Prostate gland (tissue), 2 donors: ENCODE measurements around the gene CDK19. TPM values are rescaled to one million over a fixed set of nuclear protein-coding genes. Genes with fewer than 3 reads are reported as not detected.

ENCODE experiments used
- DNase-seq: peaks from one replicate; pipeline ENCODE4 v3.0.0-alpha.2; 2019; ENCODE audit warnings: low spot score
- H3K27ac ChIP-seq, 2 donors: fragments of 200-600 bp; sonication (generic); 2 replicates each; pipeline ENCODE4 v1.5.1; 2017 to 2019
- H3K27me3 ChIP-seq: fragments of 200-600 bp; sonication (generic); replicated peaks from 2 replicates; pipeline ENCODE4 v1.5.1; 2019; ENCODE audit not compliant: insufficient read depth
- H3K36me3 ChIP-seq, 2 donors: fragments of 200-600 bp; sonication (generic); 1 replicate in 1 of 2; 2 replicates in 1 of 2; pipeline versions ENCODE4 v1.5.1 to v1.8.1; 2017 to 2019
- H3K4me1 ChIP-seq: fragments of 200-600 bp; sonication (generic); replicated peaks from 2 replicates; pipeline ENCODE4 v1.5.1; 2019
- H3K4me3 ChIP-seq, 2 donors: fragments of 200-600 bp; sonication (generic); 2 replicates each; pipeline ENCODE4 v1.5.1; 2017 to 2019
- H3K9me3 ChIP-seq: fragments of 200-600 bp; sonication (generic); 2 replicates; pipeline ENCODE4 v1.5.1; 2017
- POLR2A ChIP-seq: fragments of 450-650 bp; IDR thresholded peaks from one replicate; pipeline ENCODE4 v1.6.1; 2016; ENCODE audit warnings: antibody characterized with exemption, mild to moderate bottlenecking
- POLR2AphosphoS5 ChIP-seq: sonication (generic); formaldehyde crosslinking; IDR thresholded peaks from one replicate; pipeline ENCODE4 v1.6.1; 2017; ENCODE audit warnings: antibody characterized with exemption
- WGBS: methylation state at CpG from one replicate; pipeline ENCODE4 v1.1.5; 2018; 5-methylcytosine and 5-hydroxymethylcytosine counted together
- intact Hi-C: fragments of 100-400 bp; cut with DNase I; formaldehyde crosslinking; loops from one replicate; pipeline ENCODE4 v1.14.2; 2022
- small RNA-seq, 2 donors: library from RNA; depleted of rRNA; stranded (forward); fragments of <200 nt; gene quantifications; one replicate each; pipeline ENCODE3, GENCODE V24; 2016
- total RNA-seq, 2 donors: library from RNA; depleted of rRNA; stranded (reverse); fragments of >200 nt; gene quantifications; one replicate each; pipeline ENCODE4 v1.1.0, GENCODE V29; 2016
- TF ChIP-seq, protein P1 (sequence below), 4 experiments: fragments of 200-600 bp in 2 of 4; fragments of 450-650 bp in 2 of 4; sonication (generic) in 2 of 4; IDR thresholded peaks; 1 replicate in 3 of 4; 2 replicates in 1 of 4; pipeline ENCODE4 v1.5.1; 2016 to 2019; ENCODE audit warnings: antibody characterized with exemption in 4 of 4, mild to moderate bottlenecking in 2 of 4, moderate library complexity in 2 of 4

Gene CDK19
- total RNA-seq, 2 donors from 2014 or later = 41.4 to 70.2 TPM

DNA sequence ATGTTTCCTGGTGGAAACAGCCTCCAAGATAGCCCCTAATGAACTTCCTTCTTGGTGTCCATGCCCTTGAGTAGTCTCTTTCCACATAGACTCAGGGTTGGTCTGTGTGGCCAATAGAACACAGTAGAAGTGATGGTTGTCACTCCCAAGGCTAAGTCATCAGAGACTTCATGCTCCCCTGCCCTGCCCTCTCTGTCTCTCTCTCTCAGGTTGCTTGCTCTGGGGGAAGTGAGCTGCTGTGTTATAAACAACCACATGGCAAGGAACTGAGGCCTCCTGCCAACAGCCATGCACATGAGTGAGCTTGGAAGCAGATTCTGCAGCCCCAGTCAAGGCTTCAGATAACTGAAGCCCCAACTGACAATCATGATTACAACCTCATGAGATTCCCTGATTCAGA, 253.6 kb downstream of the CDK19 start:
- no peaks in the 10 kb centered on the region for H3K27me3 ChIP-seq
- H3K36me3 ChIP-seq = no peaks in the 10 kb centered on the region
- intact Hi-C loops = no loop called here
- no peak overlapping the region for H3K27ac ChIP-seq
- H3K9me3 ChIP-seq = no peaks in the 10 kb centered on the region
- TF ChIP-seq POLR2A = no peak
- TF ChIP-seq, protein P1, sequence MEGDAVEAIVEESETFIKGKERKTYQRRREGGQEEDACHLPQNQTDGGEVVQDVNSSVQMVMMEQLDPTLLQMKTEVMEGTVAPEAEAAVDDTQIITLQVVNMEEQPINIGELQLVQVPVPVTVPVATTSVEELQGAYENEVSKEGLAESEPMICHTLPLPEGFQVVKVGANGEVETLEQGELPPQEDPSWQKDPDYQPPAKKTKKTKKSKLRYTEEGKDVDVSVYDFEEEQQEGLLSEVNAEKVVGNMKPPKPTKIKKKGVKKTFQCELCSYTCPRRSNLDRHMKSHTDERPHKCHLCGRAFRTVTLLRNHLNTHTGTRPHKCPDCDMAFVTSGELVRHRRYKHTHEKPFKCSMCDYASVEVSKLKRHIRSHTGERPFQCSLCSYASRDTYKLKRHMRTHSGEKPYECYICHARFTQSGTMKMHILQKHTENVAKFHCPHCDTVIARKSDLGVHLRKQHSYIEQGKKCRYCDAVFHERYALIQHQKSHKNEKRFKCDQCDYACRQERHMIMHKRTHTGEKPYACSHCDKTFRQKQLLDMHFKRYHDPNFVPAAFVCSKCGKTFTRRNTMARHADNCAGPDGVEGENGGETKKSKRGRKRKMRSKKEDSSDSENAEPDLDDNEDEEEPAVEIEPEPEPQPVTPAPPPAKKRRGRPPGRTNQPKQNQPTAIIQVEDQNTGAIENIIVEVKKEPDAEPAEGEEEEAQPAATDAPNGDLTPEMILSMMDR (IDR thresholded peaks at IDR 0.05) = peak in 1 of 4 experiments; percentile 3
- TF ChIP-seq POLR2AphosphoS5 = no peak
- H3K4me3 ChIP-seq = no peak overlapping the region
- no peak for DNase-seq
- H3K4me1 ChIP-seq = no peaks in the 10 kb centered on the region

DNA sequence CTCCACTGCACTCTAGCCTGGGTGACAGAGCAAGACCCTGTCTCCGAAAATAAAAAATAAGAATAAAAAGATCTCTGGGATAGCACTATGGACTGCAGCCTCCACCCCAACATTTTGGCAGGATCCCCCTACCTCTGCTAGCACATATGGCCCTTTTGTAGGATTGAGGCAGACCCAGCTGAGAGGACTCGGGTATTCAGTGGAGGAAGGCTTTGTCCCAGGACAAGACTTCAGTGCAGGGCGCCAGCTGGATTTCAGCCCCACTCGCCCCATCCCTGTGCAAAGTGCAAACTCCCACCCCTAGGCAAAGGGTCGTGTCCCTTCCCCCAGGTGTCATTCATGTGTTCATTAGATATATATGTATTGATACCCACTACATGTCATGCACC, 254.3 kb downstream of the CDK19 start:
- TF ChIP-seq, protein P1 (IDR thresholded peaks at IDR 0.05) = no peak
- TF ChIP-seq POLR2AphosphoS5 = no peak
- TF ChIP-seq POLR2A = no peak
- Histone ChIP-seq H3K9me3 (no peaks in the 10 kb centered on the region), H3K36me3 (no peaks in the 10 kb centered on the region), H3K27ac (peak overlapping the region in 1 of 2 donors; percentile 24), H3K27me3 (no peaks in the 10 kb centered on the region), H3K4me1 (no peaks in the 10 kb centered on the region), H3K4me3 (no peak overlapping the region)
- intact Hi-C loops = no loop called here
- DNase-seq = no peak
- 91% methylated on average over 5 of the region's 5 CpGs for WGBS

DNA sequence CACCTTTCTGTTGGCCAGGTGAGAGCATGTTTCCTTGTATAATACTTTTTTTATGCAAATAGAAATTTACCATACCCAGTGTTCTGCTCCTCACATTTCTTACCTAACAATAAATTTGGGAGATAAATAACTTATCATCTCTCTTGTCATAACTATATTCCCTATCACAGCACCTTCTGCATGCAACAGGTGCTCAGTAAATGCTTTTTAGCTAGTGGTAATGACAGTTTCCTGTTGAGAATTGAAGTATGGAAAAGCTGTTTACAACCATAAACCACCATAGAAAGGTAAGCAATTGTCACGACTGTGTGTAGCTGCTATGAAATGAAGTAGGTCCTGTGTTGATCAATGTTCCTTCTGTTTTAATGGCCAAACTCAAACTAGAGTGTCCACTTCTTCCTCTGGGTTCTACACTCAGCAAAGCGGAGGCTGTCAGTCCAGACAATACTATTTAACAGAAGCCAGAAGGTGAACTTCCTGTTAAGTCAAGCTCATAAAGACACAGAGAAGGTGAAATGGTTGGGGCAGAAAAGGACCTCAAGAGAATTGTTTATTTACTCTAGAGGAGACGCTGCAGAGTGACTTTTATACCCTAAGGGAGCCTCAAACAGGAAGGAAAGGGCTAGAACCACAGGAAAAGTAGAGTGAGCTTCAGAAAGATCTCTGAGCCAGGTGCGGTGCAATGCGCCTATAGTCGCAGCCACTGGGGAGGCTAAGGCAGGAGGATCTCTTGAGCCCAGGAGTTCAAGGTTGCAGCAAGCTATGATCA, 254.8 kb downstream of the CDK19 start:
- H3K27me3 ChIP-seq = no peaks in the 10 kb centered on the region
- 53% methylated on average over 6 of the region's 6 CpGs for WGBS
- DNase-seq = no peak
- TF ChIP-seq, protein P1 (IDR thresholded peaks at IDR 0.05) = no peak
- TF ChIP-seq POLR2A = no peak
- no peaks in the 10 kb centered on the region for H3K36me3 ChIP-seq
- H3K4me3 ChIP-seq = no peak overlapping the region
- intact Hi-C loops = no loop called here
- H3K4me1 ChIP-seq = no peaks in the 10 kb centered on the region
- peak overlapping the region in 1 of 2 donors; percentile 24 for H3K27ac ChIP-seq
- H3K9me3 ChIP-seq = no peaks in the 10 kb centered on the region

Small RNAs within 50 kb of the gene (small RNA-seq; reads per million reads assigned to genes)
- gene RNU6-1115P = 0 reads per million in 2 donors
- 0 reads per million in 2 donors for gene RNU6-957P
- 0 reads per million in 2 donors for gene SNORA40C

Other genes starting within 250 kb of the CDK19 start
- 100 to 1,000 TPM; 286 to 504 TPM for gene AMD1, start 59.3 kb upstream of the CDK19 start, total RNA-seq
- gene GTF3C6, start 143.2 kb upstream of the CDK19 start, total RNA-seq = 10 to 100 TPM; 72.0 to 98.1 TPM
- 10 to 100 TPM; 18.6 to 19.1 TPM for gene RPF2, start 166.6 kb upstream of the CDK19 start, total RNA-seq